Measurements from ENCODE around the gene SIDT2.
"Not testable (repeated sequence)": the region's sequence is repeated elsewhere in the genome, so short reads cannot be mapped to it uniquely, and the experiment has no call there.

Gene SIDT2

GRCh38 chr11:117205211-117205818 lies 26.8 kb downstream of the SIDT2 start:
- DNase-seq: no peak

- DNase-seq: not testable (repeated sequence)
Observed at GRCh38 chr11:117206111-117206510, 27.6 kb downstream of the SIDT2 start.

GRCh38 chr11:117206859-117207258 lies 28.3 kb downstream of the SIDT2 start:
- DNase-seq: not testable (repeated sequence)

- not testable (repeated sequence) for DNase-seq
Observed at GRCh38 chr11:117207481-117207880, 28.9 kb downstream of the SIDT2 start.

DNA sequence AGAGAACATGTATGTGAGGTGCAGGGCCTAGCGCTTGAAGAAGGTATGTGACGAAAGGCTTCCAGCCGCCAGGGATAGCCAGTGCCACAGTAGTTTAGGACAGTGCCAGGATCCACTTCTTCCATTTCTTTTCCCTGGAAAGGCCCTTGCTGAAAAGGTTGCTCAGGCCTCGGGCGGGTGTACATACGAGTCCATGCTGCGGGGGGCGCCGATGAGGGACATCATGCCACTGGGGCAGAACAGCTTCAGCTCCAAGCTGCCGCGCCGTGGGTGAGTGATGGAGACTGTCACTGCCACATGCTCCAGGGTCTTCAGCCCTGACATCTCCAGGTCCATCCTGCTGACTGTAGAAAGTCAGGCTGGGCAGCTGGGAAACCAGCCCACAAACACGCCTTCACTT lies 30.2 kb downstream of the SIDT2 start:
- DNase-seq: not testable (repeated sequence)

DNA sequence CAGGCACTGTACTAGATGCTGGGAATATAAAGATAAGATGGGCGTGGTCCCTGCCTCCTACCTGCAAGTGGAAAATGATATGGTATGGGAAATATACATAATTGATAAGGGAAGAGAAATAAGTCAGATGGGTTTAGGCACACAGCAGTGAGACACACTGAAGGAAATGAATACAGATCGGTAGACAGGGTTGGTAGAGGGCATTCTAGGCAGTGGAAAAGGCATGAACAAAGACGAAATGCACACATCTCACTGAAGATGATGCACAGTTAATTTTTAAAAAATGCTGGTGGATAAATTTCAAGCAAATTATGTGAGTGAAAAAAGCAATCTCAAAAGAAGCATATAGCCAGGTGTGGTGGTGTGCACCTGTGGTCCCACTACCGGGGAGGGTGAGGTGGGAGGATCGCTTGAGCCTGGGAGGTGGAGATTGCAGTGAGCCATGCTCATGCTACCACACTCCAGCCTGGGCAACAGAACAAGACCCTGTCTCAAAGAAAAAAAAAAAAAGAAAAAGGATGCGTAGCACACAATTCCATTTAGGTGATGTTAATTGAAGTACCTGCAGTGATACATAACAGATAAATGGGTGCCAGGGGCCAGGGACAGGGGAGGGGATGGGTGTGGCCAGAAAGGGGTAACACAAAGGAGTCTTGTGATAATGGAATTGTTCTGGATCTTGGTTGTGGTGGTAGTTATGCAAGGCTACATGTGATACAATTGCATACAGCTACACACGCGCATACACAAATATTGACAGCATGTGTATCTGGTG lies 31.0 kb downstream of the SIDT2 start:
- DNase-seq: not testable (repeated sequence)

GRCh38 chr11:117210620-117211019 lies 32.1 kb downstream of the SIDT2 start:
- DNase-seq: no peak

- DNase-seq: no peak
Observed at GRCh38 chr11:117212697-117213355, 34.3 kb downstream of the SIDT2 start.

- no peak for DNase-seq
Observed at GRCh38 chr11:117214404-117215110, 36.0 kb downstream of the SIDT2 start.

DNA sequence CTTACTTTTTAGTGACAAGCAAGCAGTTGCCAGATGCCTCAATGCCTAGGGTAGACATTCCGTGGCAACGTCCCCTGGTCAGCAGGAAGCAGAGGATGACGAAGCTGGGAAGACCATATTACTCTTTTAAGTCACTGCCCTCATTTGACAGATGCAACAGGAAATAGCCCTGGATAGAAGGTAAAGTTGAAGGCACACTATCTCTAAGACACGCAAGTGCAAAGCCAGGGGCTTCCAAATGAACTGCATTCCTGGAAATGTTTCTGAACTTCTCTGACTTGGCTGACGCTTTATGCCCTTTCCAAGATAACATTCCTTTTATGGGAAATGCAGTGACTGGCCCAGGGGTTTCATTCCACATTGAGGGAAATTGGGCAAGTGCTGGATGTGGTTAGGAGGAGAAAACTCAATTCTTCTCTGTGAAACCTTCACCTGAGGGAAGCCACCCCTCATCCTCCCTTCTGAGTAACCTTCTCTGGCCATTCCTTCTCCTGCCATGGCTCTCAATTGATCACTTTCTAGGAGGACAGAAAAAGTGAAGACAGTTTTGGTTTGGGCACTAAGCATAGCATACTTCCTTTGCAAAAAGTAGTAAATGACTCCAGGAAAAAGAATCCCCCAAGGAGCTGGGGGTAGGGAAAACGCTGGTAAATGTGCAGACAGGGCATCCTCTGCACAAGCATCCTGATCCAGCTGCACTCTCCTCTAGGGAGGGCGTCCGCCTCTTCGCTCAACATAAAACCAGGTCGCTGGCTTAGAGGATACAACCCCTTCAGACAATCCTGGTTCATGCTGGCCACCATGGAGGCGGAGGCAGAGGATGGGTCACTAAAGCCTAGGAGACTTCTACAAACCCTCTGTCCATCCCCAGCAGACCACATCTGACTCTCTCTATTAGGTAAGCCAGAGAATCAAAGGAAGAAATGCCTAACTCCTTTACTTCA lies 38.9 kb downstream of the SIDT2 start:
- no peak for DNase-seq

DNA sequence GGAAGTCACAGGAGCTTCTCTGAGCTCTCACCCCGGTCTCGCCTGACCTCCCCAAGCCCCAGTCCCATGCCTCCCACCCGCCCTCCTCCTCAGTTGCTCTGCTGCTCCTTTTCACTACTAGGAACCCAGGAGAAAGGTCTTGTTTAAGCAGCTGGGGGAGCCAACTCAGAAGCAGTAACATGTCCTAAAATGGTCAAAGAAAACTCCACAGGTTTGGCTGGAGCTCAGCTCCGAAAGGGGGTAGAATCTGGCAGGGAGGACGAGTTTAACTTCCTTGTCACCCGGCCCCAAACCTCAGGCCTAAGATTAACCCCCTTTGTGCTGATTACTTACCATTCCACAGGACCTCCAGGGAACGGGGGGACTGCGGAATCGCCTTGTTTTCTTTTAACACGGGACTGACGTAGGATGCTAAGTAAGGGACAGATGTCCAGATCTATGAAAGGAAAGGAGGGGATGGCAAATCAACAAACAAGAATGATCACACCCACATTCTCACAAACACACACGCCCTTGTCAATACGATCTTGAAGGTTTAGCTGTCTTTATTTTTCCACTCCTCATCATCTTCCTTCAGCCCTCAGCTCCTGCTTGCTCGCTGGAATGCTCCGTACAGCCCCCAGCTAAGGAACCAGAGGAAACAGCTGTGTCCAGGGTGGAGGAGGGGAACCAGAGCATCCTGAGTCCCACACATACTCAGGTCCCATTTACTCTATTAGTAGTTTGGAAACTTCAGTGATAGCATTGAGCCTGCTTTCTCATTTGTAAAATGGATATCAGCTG lies 39.8 kb downstream of the SIDT2 start:
- DNase-seq: no peak

DNA sequence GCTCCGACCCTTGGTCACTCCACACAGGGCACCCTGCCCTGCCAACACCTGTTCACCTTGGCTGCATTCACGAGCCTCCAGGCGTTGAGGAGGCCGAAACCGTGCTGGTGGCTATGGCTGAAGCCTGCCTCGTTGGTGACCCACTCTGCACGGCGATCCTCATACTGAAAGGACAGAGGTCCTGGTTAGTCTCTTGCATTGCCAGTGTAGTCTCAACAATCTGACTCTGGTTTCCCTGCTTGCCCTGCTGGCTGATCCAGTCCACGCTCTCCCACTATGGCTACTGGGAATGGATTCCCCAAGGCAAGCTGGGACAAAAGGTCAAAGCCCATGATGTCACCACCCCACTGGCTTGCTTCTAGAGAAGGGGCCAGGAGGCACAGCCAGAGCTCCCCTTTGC lies 40.5 kb downstream of the SIDT2 start:
- DNase-seq: no peak

DNA sequence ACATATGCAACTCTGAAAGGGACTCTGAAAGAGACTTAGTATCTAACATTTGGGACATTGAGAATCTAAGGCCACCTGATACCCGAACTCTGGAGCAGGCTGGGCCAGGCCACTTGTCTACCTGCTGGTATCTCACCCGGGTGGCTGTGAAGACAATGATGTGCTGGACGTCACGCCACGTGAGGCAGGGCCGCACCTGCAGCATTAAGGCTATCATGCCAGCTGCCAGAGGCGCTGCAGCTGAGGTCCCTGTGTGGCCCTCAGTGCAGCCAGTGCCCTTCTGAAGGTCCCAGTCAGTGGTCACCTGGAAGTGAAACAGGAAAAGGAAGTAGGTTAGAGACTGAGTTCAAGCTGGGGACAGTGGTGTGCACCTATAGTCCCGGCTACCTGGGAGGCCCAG lies 40.9 kb downstream of the SIDT2 start:
- DNase-seq: no peak

DNA sequence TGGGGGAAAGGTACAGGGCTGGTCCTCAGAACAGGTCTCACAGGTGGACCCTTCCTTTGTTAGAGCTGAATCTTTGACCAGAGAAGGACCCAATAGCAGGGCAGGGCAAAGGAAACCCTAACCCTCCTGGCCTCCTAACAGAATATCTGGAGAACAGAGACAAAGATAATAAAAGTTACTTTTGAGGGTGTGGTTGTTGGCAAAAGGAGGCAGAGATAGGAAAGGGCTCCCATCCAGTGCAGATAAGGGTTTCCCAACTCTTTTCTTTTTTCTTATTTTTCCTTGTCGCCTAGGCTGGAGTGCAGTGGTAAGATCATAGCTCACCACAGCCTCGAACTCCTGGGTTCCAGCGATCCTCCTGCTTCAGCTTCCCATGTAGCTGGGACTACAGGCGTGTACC lies 41.5 kb downstream of the SIDT2 start:
- no peak for DNase-seq

GRCh38 chr11:117220568-117220967 lies 42.0 kb downstream of the SIDT2 start:
- DNase-seq: no peak

DNA sequence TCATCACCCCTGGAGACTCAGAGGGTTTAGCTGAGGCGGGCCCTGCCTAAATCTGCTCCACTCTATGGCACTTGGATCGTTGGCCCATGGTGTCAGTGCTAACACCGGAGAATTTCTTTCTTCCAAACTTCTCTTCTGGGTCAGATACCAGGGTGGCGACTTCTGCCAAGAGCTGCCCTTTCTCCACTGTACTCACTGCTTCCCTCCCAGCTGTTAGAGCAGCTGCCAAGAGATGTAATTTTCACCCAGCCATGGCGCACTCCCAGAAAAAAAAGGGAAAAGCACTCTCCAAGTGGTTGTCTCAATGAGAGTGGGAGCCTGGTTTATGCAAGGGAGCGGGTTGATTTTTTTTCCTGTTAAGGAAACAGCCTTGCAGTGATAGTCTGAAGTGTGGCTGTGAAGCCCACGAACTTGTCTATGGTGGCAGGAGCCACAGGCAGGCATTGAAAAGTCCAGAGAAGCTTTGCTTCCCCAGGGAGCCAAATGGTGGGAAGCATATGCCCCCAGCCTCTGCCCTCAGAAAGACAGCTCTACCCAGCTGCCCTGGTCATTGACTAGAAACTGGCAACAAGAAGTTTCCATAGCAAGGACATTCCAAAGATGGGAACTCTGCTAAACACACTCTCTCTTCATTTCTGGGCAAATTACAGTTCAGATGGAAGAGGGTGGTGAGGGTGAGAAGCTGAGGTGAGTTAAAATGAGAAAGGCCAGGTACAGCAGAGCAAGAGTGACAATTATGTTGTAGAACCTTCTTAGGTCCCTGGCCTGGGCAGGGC lies 42.6 kb downstream of the SIDT2 start:
- DNase-seq: no peak

DNA sequence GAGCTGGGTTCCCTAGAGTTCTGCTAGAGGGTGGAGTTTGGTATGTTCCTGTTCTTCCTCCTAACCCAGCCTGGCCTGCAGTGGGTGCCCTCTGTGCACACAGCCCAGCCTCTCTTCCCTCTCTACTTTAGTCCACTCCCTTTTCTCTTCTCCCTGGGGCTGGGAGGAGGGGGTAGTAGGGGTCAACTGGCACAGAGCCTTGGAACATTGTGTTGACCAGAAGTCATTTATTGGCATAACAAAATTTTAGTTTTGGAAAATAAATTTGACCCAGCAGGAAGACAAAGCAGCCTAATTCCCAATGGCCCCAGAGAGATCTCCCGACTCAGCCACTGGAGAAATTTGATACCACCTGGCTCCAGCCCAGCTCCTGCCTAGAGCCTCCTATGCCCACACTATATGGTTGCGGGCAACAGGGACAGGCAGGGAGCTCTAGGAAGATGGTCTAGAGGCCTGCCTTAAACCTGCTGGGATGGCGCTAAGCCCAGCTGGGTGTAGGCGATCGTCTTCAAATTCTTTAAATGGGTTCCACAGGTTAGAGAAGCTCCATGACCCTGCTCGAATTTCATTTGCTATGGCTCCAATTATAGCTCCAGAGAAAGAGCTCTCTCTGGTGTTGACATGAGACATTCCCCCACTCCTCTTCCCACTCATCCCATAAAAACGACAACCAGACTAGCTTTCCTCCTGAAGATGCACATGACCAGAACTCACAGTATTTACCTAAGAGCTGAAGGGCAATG lies 43.4 kb downstream of the SIDT2 start:
- DNase-seq: peak; percentile 65 to 86

DNA sequence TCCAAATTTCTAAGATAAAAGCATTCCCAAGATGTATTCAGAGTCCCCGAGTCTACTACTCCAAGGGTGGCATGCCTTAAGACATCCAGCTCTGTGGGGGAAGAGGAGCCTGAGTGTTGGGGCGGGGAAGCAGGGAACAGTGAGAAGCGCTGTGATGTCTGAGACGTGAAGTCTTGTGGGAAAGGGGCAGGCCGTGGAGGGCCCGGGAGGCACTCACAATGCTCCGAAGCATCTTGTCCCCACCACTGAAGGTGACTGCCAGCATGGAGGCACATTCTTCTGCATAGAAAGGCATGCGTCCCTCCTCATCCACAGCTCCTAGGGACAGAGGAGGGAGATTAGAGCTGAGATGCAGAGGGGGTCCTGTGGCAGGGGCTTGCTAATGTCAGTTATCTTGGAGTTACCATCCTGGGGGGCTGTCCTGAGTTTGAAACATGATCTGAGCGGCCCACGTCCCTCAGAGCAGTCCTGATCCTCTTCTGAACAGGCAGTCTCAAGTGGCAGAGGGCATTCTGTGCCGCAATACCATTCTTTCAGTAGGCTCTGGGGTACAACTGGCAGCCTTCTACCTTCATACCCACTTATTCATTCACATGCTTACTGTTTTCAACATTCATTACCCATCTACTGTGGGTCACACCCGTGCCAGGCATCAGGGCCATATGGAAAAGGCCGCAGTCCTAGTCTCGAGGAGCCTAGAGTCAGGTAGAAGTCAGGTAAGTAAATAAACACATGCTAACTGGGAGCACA lies 44.6 kb downstream of the SIDT2 start:
- DNase-seq: no peak

All from NCI-H2081 (cell line).